Heart left ventricle (tissue), 13 donors: ENCODE results near the gene FOXF2.

Experiments used
- CTCF ChIP-seq, 12 donors: fragments of 200-600 bp; sonication (generic) in 4 of 12; IDR thresholded peaks; one replicate each; pipeline versions ENCODE4 v1.5.0 to v1.8.0; 2018 to 2022; ENCODE audit warnings: antibody characterized with exemption in 12 of 12, mild to moderate bottlenecking in 5 of 12
- POLR2A ChIP-seq, 2 donors: fragments of 450-650 bp; IDR thresholded peaks; one replicate each; pipeline ENCODE4 v1.6.1; 2017; ENCODE audit warnings: antibody characterized with exemption in 2 of 2, mild to moderate bottlenecking in 2 of 2, moderate library complexity in 2 of 2
- donor health status: ischemic (EF 13 %, LVEDD 7.1; RV severe dilation, severe dysfunction).
- donor health status: DM: no; HTN: yes; CAD: no.
- donor health status: DM: no; HTN: no; CAD: no.
- donor health status: ischemic (EF 25% LVEDD 6.9; RV normal size, moderate dysfunction).
- donor health status: ischemic (EF 25% LVEDD 5.7; RV mildly dilated, moderate dysfunction).
- donor health status: ischemic (EF 35%, LVEDD 5.7; RV mildly dilated, moderate dysfunction).
- donor health status: nonischemic (EF 11% LVEDD 7.7; RV severe dilation, severe dysfunction).
- donor health status: DM: yes; HTN: yes; CAD: no.
- donor health status: PGD.
- donor health status: ischemic (EF 29% LVEDD 5.4; RV normal size, mild dysfunction).
- donor health status: nonischemic (EF 23%, LVEDD 6.1; RV moderate dilation, normal function).

GRCh38 chr6:1347161-1347560 lies 42.2 kb upstream of the FOXF2 start:
- TF ChIP-seq CTCF (IDR thresholded peaks at IDR 0.05) (no peak), POLR2A (IDR thresholded peaks at IDR 0.05) (no peak)
